H9 (cell line): ENCODE measurements around the gene CYB5B. TPM values are rescaled to one million over a fixed set of nuclear protein-coding genes. Genes with fewer than 3 reads are reported as not detected.

Experiments
- DNase-seq: peaks from one replicate; pipeline ENCODE4 v3.0.0-alpha.2; 2017
- H2AFZ ChIP-seq: one replicate; pipeline ENCODE4 v1.6.1; 2013; ENCODE audit warnings: mild to moderate bottlenecking, low read length, control low read depth, moderate library complexity
- H2AK5ac ChIP-seq: 2 replicates; pipeline ENCODE4 v1.6.1; 2013; ENCODE audit warnings: low read length, control low read depth, mixed read lengths; ENCODE audit not compliant: insufficient read length
- H2BK120ac ChIP-seq: one replicate; pipeline ENCODE4 v1.6.1; 2013; ENCODE audit warnings: low read depth, mild to moderate bottlenecking, low read length, control low read depth, inconsistent platforms; ENCODE audit not compliant: poor library complexity, severe bottlenecking
- H2BK12ac ChIP-seq: 2 replicates; pipeline ENCODE4 v1.6.1; 2013; ENCODE audit warnings: low read length, control low read depth, mixed read lengths, low read depth; ENCODE audit not compliant: insufficient read length
- H2BK15ac ChIP-seq: 2 replicates; pipeline ENCODE4 v1.6.1; 2013; ENCODE audit warnings: low read depth, low read length, control low read depth
- H2BK20ac ChIP-seq: one replicate; pipeline ENCODE4 v1.6.1; 2013; ENCODE audit warnings: low read depth, mild to moderate bottlenecking, low read length, control low read depth, inconsistent platforms; ENCODE audit not compliant: poor library complexity, severe bottlenecking
- H2BK5ac ChIP-seq: 2 replicates; pipeline ENCODE4 v1.6.1; 2013; ENCODE audit warnings: low read length, control low read depth, mixed read lengths; ENCODE audit not compliant: insufficient read length
- H3K14ac ChIP-seq: 2 replicates; pipeline ENCODE4 v1.6.1; 2013; ENCODE audit warnings: low read length, control low read depth; ENCODE audit not compliant: insufficient read depth
- H3K18ac ChIP-seq: 2 replicates; pipeline ENCODE4 v1.6.1; 2013; ENCODE audit warnings: low read depth, mild to moderate bottlenecking, mixed read lengths, low read length, control low read depth; ENCODE audit not compliant: insufficient read length
- H3K23ac ChIP-seq: 2 replicates; pipeline ENCODE4 v1.6.1; 2013; ENCODE audit warnings: low read length, control low read depth, mixed read lengths, low read depth; ENCODE audit not compliant: insufficient read length
- H3K23me2 ChIP-seq: 2 replicates; pipeline ENCODE4 v1.6.1; 2013; ENCODE audit warnings: low read depth, mild to moderate bottlenecking, mixed read lengths, low read length, control low read depth; ENCODE audit not compliant: insufficient read length, poor library complexity, severe bottlenecking
- H3K27ac ChIP-seq: 2 replicates; pipeline ENCODE4 v1.5.1; 2013; ENCODE audit warnings: low read length, control low read depth, mixed read lengths, low read depth; ENCODE audit not compliant: insufficient read length
- H3K27me3 ChIP-seq: 2 replicates; pipeline ENCODE4 v1.6.1; 2013; ENCODE audit warnings: low read length, control low read depth, inconsistent platforms; ENCODE audit not compliant: insufficient read depth
- H3K4ac ChIP-seq: 2 replicates; pipeline ENCODE4 v1.6.1; 2013; ENCODE audit warnings: low read depth, mild to moderate bottlenecking, control low read depth, inconsistent platforms, low read length, moderate library complexity
- H3K4me1 ChIP-seq: 2 replicates; pipeline ENCODE4 v1.6.1; 2013; ENCODE audit warnings: low read length, control low read depth, inconsistent platforms; ENCODE audit not compliant: insufficient read depth
- H3K4me2 ChIP-seq: 2 replicates; pipeline ENCODE4 v1.6.1; 2013; ENCODE audit warnings: low read length, control low read depth, mixed read lengths; ENCODE audit not compliant: insufficient read length, insufficient read depth
- H3K56ac ChIP-seq: 2 replicates; pipeline ENCODE4 v1.6.1; 2013; ENCODE audit warnings: low read depth, mild to moderate bottlenecking, mixed read lengths, low read length, control low read depth; ENCODE audit not compliant: insufficient read length
- H3K79me1 ChIP-seq: 2 replicates; pipeline ENCODE4 v1.6.1; 2013; ENCODE audit warnings: low read depth, mild to moderate bottlenecking, moderate library complexity, low read length, control low read depth, inconsistent platforms; ENCODE audit not compliant: insufficient read depth, poor library complexity, severe bottlenecking
- H3K79me2 ChIP-seq: 2 replicates; pipeline ENCODE4 v1.6.1; 2013; ENCODE audit warnings: low read length, control low read depth, inconsistent platforms; ENCODE audit not compliant: insufficient read depth
- H3K9ac ChIP-seq: 2 replicates; pipeline ENCODE4 v1.6.1; 2013; ENCODE audit warnings: low read length, control low read depth, mixed read lengths; ENCODE audit not compliant: insufficient read length; ENCODE audit errors: extremely low read depth
- H3K9me3 ChIP-seq: one replicate; pipeline ENCODE4 v1.6.1; 2013; ENCODE audit warnings: low read depth, low read length, inconsistent platforms; ENCODE audit not compliant: control insufficient read depth
- H3T11ph ChIP-seq: one replicate; pipeline ENCODE4 v1.6.1; 2013; ENCODE audit warnings: mild to moderate bottlenecking, low read length, control low read depth, inconsistent platforms
- H4K20me1 ChIP-seq: one replicate; pipeline ENCODE4 v1.6.1; 2013; ENCODE audit not compliant: control insufficient read depth, insufficient read length, insufficient read depth
- H4K5ac ChIP-seq: 2 replicates; pipeline ENCODE4 v1.6.1; 2013; ENCODE audit warnings: low read depth, mild to moderate bottlenecking, mixed read lengths, low read length, control low read depth; ENCODE audit not compliant: insufficient read length
- H4K8ac ChIP-seq: replicated peaks from 2 replicates; pipeline ENCODE4 v1.6.1; 2013; ENCODE audit warnings: low read length, control low read depth, mixed read lengths, low read depth; ENCODE audit not compliant: insufficient read length
- H4K91ac ChIP-seq: 2 replicates; pipeline ENCODE4 v1.6.1; 2013; ENCODE audit warnings: low read depth, mild to moderate bottlenecking, moderate library complexity, mixed read lengths, low read length, control low read depth; ENCODE audit not compliant: insufficient read length
- H3K27ac Mint-ChIP-seq, 3 experiments: 2 replicates in 2 of 3; 3 replicates in 1 of 3; pipeline ENCODE4 v1.8.0; 2020 to 2021; ENCODE audit warnings: mixed read lengths in 3 of 3, mild to moderate bottlenecking in 1 of 3, moderate library complexity in 1 of 3
- H3K27me3 Mint-ChIP-seq: 2 replicates; pipeline ENCODE4 v1.8.0; 2021; ENCODE audit warnings: low read depth, mild to moderate bottlenecking, moderate library complexity, mixed read lengths
- H3K36me3 Mint-ChIP-seq, 3 experiments: 2 replicates in 2 of 3; 3 replicates in 1 of 3; pipeline ENCODE4 v1.8.0; 2020 to 2021; ENCODE audit warnings: low read depth in 3 of 3, mixed read lengths in 3 of 3; ENCODE audit not compliant: insufficient read depth in 1 of 3
- H3K4me1 Mint-ChIP-seq, 2 experiments: 2 replicates each; pipeline ENCODE4 v1.8.0; 2020; ENCODE audit warnings: mixed read lengths in 2 of 2
- H3K4me3 Mint-ChIP-seq, 2 experiments: 2 replicates in 1 of 2; 3 replicates in 1 of 2; pipeline ENCODE4 v1.8.0; 2020 to 2021; ENCODE audit warnings: mild to moderate bottlenecking in 2 of 2, mixed read lengths in 2 of 2, moderate library complexity in 1 of 2
- H3K9me3 Mint-ChIP-seq, 2 experiments: 2 replicates in 1 of 2; 3 replicates in 1 of 2; pipeline ENCODE4 v1.8.0; 2020; ENCODE audit warnings: mild to moderate bottlenecking in 2 of 2, mixed read lengths in 2 of 2, moderate library complexity in 1 of 2
- WGBS: extraction: QIAGEN DNeasy Blood & Tissue Kit; methylation state at CpG from one replicate; pipeline ENCODE4 v1.1.7; 2013; ENCODE audit warnings: missing lambda C conversion rate, low lambda C conversion rate, mixed read lengths; ENCODE audit not compliant: insufficient read length; ENCODE audit errors: extremely low coverage; 5-methylcytosine and 5-hydroxymethylcytosine counted together
- total RNA-seq: library from RNA; stranded (reverse); gene quantifications from 2 replicates; pipeline ENCODE4 v1.2.1, GENCODE V29; 2021
- TF ChIP-seq, protein P1 (sequence below): fragments of 200-600 bp; sonication (generic); conservative IDR thresholded peaks from 3 replicates; pipeline ENCODE4 v1.8.0; 2021; ENCODE audit warnings: antibody characterized with exemption, mild to moderate bottlenecking

Gene CYB5B
- total RNA-seq, 1 experiment from 2014 or later: 126 TPM

DNA sequence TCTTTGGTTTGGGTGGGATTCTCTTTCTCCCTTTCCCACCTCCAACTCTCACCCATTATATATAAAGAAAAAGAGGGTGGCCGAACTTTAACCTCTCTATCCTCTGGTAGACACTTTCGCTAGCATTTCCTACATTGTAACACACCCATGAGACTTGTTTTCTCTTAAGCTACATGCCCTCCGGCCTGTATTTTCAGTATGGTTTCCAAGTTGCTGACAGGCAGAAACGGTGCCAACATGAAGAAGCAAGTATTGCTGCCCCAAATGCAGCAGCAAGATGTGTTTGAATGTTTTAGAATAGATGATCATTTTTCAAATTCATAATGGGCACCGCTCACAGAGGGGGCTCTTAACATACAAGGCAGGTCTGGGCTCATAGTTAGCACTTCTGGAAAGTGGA lies 18.7 kb upstream of the CYB5B start:
- H3K4me3 Mint-ChIP-seq: no peak overlapping the region
- H3K27ac Mint-ChIP-seq: no peak overlapping the region
- no peak for DNase-seq
- Histone ChIP-seq H3K18ac (no peak overlapping the region), H3K23me2 (no peaks in the 10 kb centered on the region), H3K56ac (no peak overlapping the region), H2BK12ac (no peak overlapping the region), H3K27me3 (no peaks in the 10 kb centered on the region), H2BK20ac (no peak overlapping the region), H3K23ac (no peak overlapping the region), H3K79me2 (no peaks in the 10 kb centered on the region), H4K8ac (no peak overlapping the region), H2AK5ac (no peak overlapping the region), H2BK5ac (no peak overlapping the region), H3T11ph (no peak overlapping the region), H4K20me1 (no peaks in the 10 kb centered on the region), H2AFZ (no peak overlapping the region), H3K4ac (no peak overlapping the region), H3K4me1 (peaks cover 3% of the 10 kb centered on the region; the same call in 1 of the 2 replicates), H3K4me2 (no peak overlapping the region), H3K79me1 (no peaks in the 10 kb centered on the region), H3K27ac (no peak overlapping the region), H4K5ac (no peak overlapping the region), H2BK15ac (no peak overlapping the region), H3K14ac (no peak overlapping the region), H3K9me3 (no peaks in the 10 kb centered on the region), H3K9ac (no peak overlapping the region), H2BK120ac (no peak overlapping the region), H4K91ac (no peak overlapping the region)
- TF ChIP-seq, protein P1, sequence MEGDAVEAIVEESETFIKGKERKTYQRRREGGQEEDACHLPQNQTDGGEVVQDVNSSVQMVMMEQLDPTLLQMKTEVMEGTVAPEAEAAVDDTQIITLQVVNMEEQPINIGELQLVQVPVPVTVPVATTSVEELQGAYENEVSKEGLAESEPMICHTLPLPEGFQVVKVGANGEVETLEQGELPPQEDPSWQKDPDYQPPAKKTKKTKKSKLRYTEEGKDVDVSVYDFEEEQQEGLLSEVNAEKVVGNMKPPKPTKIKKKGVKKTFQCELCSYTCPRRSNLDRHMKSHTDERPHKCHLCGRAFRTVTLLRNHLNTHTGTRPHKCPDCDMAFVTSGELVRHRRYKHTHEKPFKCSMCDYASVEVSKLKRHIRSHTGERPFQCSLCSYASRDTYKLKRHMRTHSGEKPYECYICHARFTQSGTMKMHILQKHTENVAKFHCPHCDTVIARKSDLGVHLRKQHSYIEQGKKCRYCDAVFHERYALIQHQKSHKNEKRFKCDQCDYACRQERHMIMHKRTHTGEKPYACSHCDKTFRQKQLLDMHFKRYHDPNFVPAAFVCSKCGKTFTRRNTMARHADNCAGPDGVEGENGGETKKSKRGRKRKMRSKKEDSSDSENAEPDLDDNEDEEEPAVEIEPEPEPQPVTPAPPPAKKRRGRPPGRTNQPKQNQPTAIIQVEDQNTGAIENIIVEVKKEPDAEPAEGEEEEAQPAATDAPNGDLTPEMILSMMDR: no peak
- no CpG with 5 or more reads among the region's 5 CpGs for WGBS
- peaks cover 8 to 9% of the 10 kb centered on the region in 2 experiments for H3K4me1 Mint-ChIP-seq
- no peaks in the 10 kb centered on the region for H3K27me3 Mint-ChIP-seq
- H3K36me3 Mint-ChIP-seq: no peaks in the 10 kb centered on the region
- peaks cover 0 to 1% of the 10 kb centered on the region in 2 experiments; a peak in 2 of 5 replicates for H3K9me3 Mint-ChIP-seq
